Measurements from ENCODE around the gene IL17C.
"Not testable (repeated sequence)": the region's sequence is repeated elsewhere in the genome, so short reads cannot be mapped to it uniquely, and the experiment has no call there.

The IL17C gene

GRCh38 chr16:88662843-88663606 lies 24.7 kb downstream of the IL17C start, which contains the start of gene MVD:
Gene MVD, minus strand, starts transcription at chr16:88663091. Its CDS starts 11 bp downstream, at chr16:88663080.
- DNase-seq = peak; percentile 96

GRCh38 chr16:88665148-88665547 lies 26.8 kb downstream of the IL17C start:
- DNase-seq = no peak

- DNase-seq = no peak
These were observed 27.2 kb downstream of the IL17C start for GRCh38 chr16:88665570-88665969.

- DNase-seq = no peak
These were observed 29.1 kb downstream of the IL17C start for GRCh38 chr16:88667461-88667860.

- DNase-seq = not testable (repeated sequence)
These were observed 31.1 kb downstream of the IL17C start for GRCh38 chr16:88669493-88669892.

- DNase-seq = no peak
These were observed 31.6 kb downstream of the IL17C start for GRCh38 chr16:88669980-88670379.

- no peak for DNase-seq
These were observed 33.4 kb downstream of the IL17C start for GRCh38 chr16:88671806-88672205.

GRCh38 chr16:88672776-88673175 lies 34.4 kb downstream of the IL17C start:
- DNase-seq = no peak

- no peak for DNase-seq
These were observed 35.5 kb downstream of the IL17C start for GRCh38 chr16:88673716-88674379.

GRCh38 chr16:88676502-88677242 lies 38.3 kb downstream of the IL17C start:
- DNase-seq = no peak

- DNase-seq = no peak
These were observed 39.3 kb downstream of the IL17C start for GRCh38 chr16:88677721-88678120.

- no peak for DNase-seq
These were observed 40.0 kb downstream of the IL17C start for GRCh38 chr16:88678224-88678979.

GRCh38 chr16:88680554-88681083 lies 42.2 kb downstream of the IL17C start:
- DNase-seq = no peak

GRCh38 chr16:88681084-88681680 lies 42.8 kb downstream of the IL17C start:
- no peak for DNase-seq

- DNase-seq = no peak
These were observed 43.5 kb downstream of the IL17C start for GRCh38 chr16:88681709-88682451.

- DNase-seq = no peak
These were observed 46.3 kb downstream of the IL17C start for GRCh38 chr16:88684569-88685155.

GRCh38 chr16:88685156-88686061 lies 47.0 kb downstream of the IL17C start:
- no peak for DNase-seq

- peak; percentile 59 for DNase-seq
These were observed 47.7 kb downstream of the IL17C start for GRCh38 chr16:88686062-88686438.

GRCh38 chr16:88686439-88687253 lies 48.3 kb downstream of the IL17C start, which contains the start of gene SNAI3:
Gene SNAI3, minus strand, starts transcription at chr16:88686507. Its CDS starts 101 bp downstream, at chr16:88686406.
- DNase-seq = peak; percentile 81

Measured in NCI-H2171 (cell line).